T-cell (primary cell): ENCODE data around the gene STARD3NL. TPM values are rescaled to one million over a fixed set of nuclear protein-coding genes. Genes with fewer than 3 reads are reported as not detected.

ENCODE experiments used
- ATAC-seq, 4 experiments: fragments of 200-7000 bp in 3 of 4; fragments of 150-1000 bp in 1 of 4; cut with Tn5 transposase; replicated peaks in 1 of 4; 1 replicate in 3 of 4; 2 replicates in 1 of 4; pipeline ENCODE4 v1.10.0; 2021; ENCODE audit warnings: moderate library complexity in 3 of 4, mild to moderate bottlenecking in 2 of 4, moderate number of reproducible peaks in 1 of 4
- CTCF ChIA-PET, 2 donors: fragments of 300-600 bp; sonication (Branson Sonifier 250); formaldehyde crosslinking; loops; one replicate each; lab custom pipeline; 2022; ENCODE audit warnings: antibody characterized with exemption in 2 of 2; lab: Charles Lee
- POLR2A ChIA-PET, 2 donors: fragments of 300-600 bp; sonication (Branson Sonifier 250); formaldehyde crosslinking; loops; one replicate each; lab custom pipeline; 2022; ENCODE audit warnings: antibody characterized with exemption in 2 of 2; lab: Charles Lee
- DNase-seq, 35 experiments: peaks; one replicate each; pipeline versions ENCODE4 v3.0.0 to v3.0.0-alpha.2; 2013 to 2023
- H3K27ac ChIP-seq: one replicate; pipeline ENCODE4 v1.5.1; 2013; ENCODE audit warnings: low read length
- H3K27me3 ChIP-seq, 2 experiments: replicated peaks in 1 of 2; 1 replicate in 1 of 2; 2 replicates in 1 of 2; pipeline versions ENCODE4 v1.6.1 to v1.7.0; 2013; ENCODE audit warnings: low read length in 1 of 2, mixed read lengths in 1 of 2; ENCODE audit not compliant: control insufficient read depth in 2 of 2, insufficient read depth in 2 of 2; ENCODE audit errors: extremely low read depth in 1 of 2
- H3K36me3 ChIP-seq, 2 donors: 1 replicate in 1 of 2; 2 replicates in 1 of 2; pipeline versions ENCODE4 v1.6.1 to v1.7.0; 2013; ENCODE audit warnings: low read length in 1 of 2; ENCODE audit not compliant: control insufficient read depth in 2 of 2, insufficient read depth in 1 of 2; ENCODE audit errors: extremely low read depth in 1 of 2
- H3K4me1 ChIP-seq, 2 experiments: 1 replicate in 1 of 2; 2 replicates in 1 of 2; pipeline versions ENCODE4 v1.6.1 to v1.7.0; 2013; ENCODE audit warnings: low read length in 2 of 2, mixed read lengths in 1 of 2; ENCODE audit not compliant: insufficient read depth in 2 of 2, control insufficient read depth in 1 of 2; ENCODE audit errors: extremely low read depth in 1 of 2
- H3K4me3 ChIP-seq, 2 donors: 1 replicate in 1 of 2; 2 replicates in 1 of 2; pipeline versions ENCODE4 v1.5.1 to v1.7.0; 2013; ENCODE audit warnings: mild to moderate bottlenecking in 2 of 2, low read length in 1 of 2, moderate library complexity in 1 of 2; ENCODE audit not compliant: control insufficient read depth in 1 of 2; ENCODE audit errors: extremely low read depth in 1 of 2
- H3K9me3 ChIP-seq: 2 replicates; pipeline ENCODE4 v1.7.0; 2013
- H3K27ac Mint-ChIP-seq, 2 donors: one replicate each; pipeline ENCODE4 v1.8.0; 2020 to 2021; ENCODE audit warnings: mild to moderate bottlenecking in 2 of 2, mixed read lengths in 2 of 2
- H3K27me3 Mint-ChIP-seq, 2 donors: one replicate each; pipeline ENCODE4 v1.8.0; 2021 to 2022; ENCODE audit warnings: mixed read lengths in 2 of 2
- H3K36me3 Mint-ChIP-seq: one replicate; pipeline ENCODE4 v1.8.0; 2021; ENCODE audit warnings: mixed read lengths
- H3K4me1 Mint-ChIP-seq, 3 donors: one replicate each; pipeline ENCODE4 v1.8.0; 2020 to 2022; ENCODE audit warnings: mixed read lengths in 3 of 3, mild to moderate bottlenecking in 1 of 3
- H3K4me3 Mint-ChIP-seq, 3 donors: one replicate each; pipeline ENCODE4 v1.8.0; 2020 to 2022; ENCODE audit warnings: mild to moderate bottlenecking in 3 of 3, mixed read lengths in 3 of 3, moderate library complexity in 3 of 3
- H3K9me3 Mint-ChIP-seq, 3 donors: one replicate each; pipeline ENCODE4 v1.8.0; 2020 to 2022; ENCODE audit warnings: mixed read lengths in 3 of 3
- WGBS: methylation state at CpG from one replicate; pipeline ENCODE4 v1.1.5; 2013; ENCODE audit warnings: missing lambda C conversion rate; ENCODE audit not compliant: insufficient coverage; 5-methylcytosine and 5-hydroxymethylcytosine counted together
- total RNA-seq, 35 experiments: library from RNA in 6 of 35; stranded (reverse) in 6 of 35; fragments of 120-200 nt in 1 of 35; gene quantifications; one replicate each; pipeline versions ENCODE4 v1.2.1 to v1.2.4 and lab custom pipeline; 2013 to 2026

STARD3NL gene
- total RNA-seq, 5 donors from 2014 or later (not counting 1 experiment from before 2014, with no cell fraction given) = 12.1 to 13.5 (median 12.5) TPM

GRCh38 chr7:38276096-38276877, 98.2 kb downstream of the STARD3NL start:
- Mint-ChIP-seq H3K27me3 (no peaks in the 10 kb centered on the region), H3K4me1 (peaks cover 0 to 2% (median 0%) of the 10 kb centered on the region in 3 donors), H3K36me3 (no peaks in the 10 kb centered on the region), H3K9me3 (no peaks in the 10 kb centered on the region), H3K27ac (no peak overlapping the region), H3K4me3 (peak overlapping the region; percentile 37 to 78 (median 72))
- ATAC-seq = no peak
- ChIA-PET POLR2A (interaction anchor here in 1 of 2 donors (0.6 kb wide), 1 partner anchor 19 kb away, joined by 6 read pairs; no protein-coding TSS in a partner anchor), CTCF (interaction anchor here (0.5 to 2.2 kb wide), 6 partner anchors 19 to 140 kb away, joined by 3 to 18 read pairs (median 3); no protein-coding TSS in a partner anchor)
- Histone ChIP-seq H3K36me3 (no peaks in the 10 kb centered on the region), H3K4me1 (no peaks in the 10 kb centered on the region), H3K27me3 (no peaks in the 10 kb centered on the region), H3K9me3 (no peaks in the 10 kb centered on the region), H3K4me3 (peak overlapping the region in 1 of 2 donors; percentile 38), H3K27ac (no peak overlapping the region)
- DNase-seq = no peak
- WGBS = no CpG with 5 or more reads among the region's 6 CpGs

DNA sequence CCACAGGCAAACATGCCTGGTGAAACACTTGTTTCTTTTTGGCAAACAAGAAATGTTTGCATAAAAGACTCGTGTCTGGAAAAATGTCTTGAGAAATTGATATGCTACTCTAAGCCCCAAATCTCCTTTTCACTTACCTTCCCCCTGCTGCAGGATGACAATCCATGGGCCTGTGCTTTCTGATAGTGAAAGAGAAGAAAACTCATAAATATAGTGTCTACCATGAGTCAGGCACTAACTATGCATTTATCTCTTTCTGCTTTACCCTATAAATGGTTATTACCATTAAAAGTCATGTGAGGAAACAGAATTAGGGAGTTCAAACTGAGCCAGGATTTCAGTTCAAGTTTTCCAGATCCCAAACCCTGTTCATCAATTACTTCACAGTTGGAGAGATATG, 102.0 kb downstream of the STARD3NL start:
- ATAC-seq (no peak), DNase-seq (no peak)
- Mint-ChIP-seq H3K27me3 (no peaks in the 10 kb centered on the region), H3K9me3 (no peaks in the 10 kb centered on the region), H3K4me1 (peaks cover 0 to 10% (median 0%) of the 10 kb centered on the region in 3 donors), H3K36me3 (no peaks in the 10 kb centered on the region), H3K27ac (no peak overlapping the region), H3K4me3 (no peak overlapping the region)
- no CpG with 5 or more reads among the region's 1 CpG for WGBS
- ChIA-PET CTCF (no interaction called here), POLR2A (no interaction called here)
- Histone ChIP-seq H3K9me3 (no peaks in the 10 kb centered on the region), H3K27me3 (no peaks in the 10 kb centered on the region), H3K27ac (no peak overlapping the region), H3K4me3 (no peak overlapping the region), H3K36me3 (no peaks in the 10 kb centered on the region), H3K4me1 (no peaks in the 10 kb centered on the region)
